ENCODE data around the gene FOXP4. TPM values are rescaled to one million over a fixed set of nuclear protein-coding genes. Genes with fewer than 3 reads are reported as not detected.

The FOXP4 gene
- total RNA-seq, 1 donor: 3.5 TPM

DNA sequence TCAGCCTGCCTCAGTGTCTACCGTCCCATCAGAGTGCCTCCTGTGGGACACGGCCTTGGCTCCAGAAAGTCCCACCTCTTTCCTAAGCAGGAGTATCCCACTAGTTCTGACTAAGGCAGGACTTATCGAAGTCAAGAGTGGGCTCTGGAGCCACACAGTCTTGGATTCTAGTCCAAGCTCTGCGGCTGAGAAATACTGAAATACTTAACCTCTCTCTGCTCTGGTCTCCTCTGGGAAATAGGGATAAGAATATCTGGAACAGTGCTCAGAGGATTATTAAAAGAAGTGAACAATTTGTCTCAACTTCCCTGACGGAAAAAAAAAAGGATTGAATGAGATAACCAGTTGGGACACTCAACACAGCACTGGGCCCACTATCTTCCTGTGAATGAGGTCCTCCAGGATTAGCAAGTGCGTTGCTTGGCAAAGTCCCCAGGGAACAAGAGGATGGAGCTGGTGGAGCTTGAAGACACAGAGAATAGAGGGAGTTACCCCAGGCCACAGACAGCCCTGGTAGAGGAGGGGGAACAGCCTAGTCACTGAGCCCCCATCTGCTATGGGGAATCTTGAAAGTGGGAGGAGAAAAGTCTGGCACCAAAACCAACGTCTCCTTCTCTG lies 34.6 kb upstream of the FOXP4 start:
- H3K27me3 ChIP-seq (ENCODE audit: insufficient read depth, low read length): peaks cover 10% of the 10 kb centered on the region
- H3K4me1 ChIP-seq (ENCODE audit: insufficient read depth, low read length): no peaks in the 10 kb centered on the region

DNA sequence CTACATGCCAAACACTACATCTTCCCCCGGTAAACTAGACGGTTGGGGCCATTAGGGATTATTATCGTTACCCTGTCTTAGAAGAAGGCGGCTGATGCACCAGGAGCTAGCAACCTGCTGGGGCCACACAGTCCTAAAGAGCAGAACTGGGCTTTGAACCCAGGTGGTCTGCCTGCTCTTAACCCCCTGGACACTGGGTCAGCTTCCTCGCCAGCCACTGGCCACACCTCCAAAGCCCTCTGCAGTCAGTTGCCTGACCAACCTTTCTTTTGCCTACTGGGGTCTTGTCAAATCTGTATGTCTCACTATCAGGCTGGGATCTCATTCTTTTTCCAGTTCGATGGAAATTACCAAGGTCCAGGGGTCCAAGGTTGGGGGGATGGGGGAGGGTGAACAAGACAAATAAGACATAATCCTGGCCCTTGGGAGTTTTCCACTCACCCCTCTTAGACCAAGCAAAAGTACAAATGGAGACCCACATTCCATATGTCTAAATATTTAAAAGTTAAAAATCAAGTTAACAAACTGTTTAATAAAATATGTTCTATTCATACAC lies 34.0 kb upstream of the FOXP4 start:
- Histone ChIP-seq H3K27me3 (ENCODE audit: insufficient read depth, low read length) (peaks cover 7% of the 10 kb centered on the region), H3K9me3 (ENCODE audit: low read depth, low read length) (no peaks in the 10 kb centered on the region)

More for the DNA sequence above, 34.6 kb upstream of the FOXP4 start:
- H3K9me3 ChIP-seq (ENCODE audit: low read depth, low read length): no peaks in the 10 kb centered on the region
- H3K4me3 ChIP-seq (ENCODE audit: low read length): no peak overlapping the region

DNA sequence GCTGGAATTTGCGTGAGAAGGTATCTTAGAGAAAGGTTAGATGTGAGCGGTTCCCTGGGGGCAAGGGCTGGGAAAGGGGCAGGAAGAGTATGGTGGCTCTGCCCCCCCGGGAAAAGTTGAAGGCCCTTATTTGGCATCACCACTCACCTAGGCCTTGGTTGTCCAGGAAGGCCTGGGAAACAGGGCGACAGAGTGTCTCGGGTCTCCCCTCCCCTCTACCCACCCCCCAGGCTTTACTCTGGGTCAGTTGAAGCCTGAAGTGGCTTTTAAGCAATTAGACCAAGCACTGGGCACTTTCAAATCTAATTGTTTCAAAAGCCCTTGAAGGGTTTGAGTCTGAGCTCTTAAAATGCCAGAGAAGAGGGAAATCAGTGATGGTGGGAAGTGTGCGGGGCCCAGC lies 30.2 kb upstream of the FOXP4 start:
- Histone ChIP-seq H3K9me3 (ENCODE audit: low read depth, low read length) (no peaks in the 10 kb centered on the region), H3K27me3 (ENCODE audit: insufficient read depth, low read length) (no peaks in the 10 kb centered on the region), H3K4me3 (ENCODE audit: low read length) (no peak overlapping the region), H3K4me1 (ENCODE audit: insufficient read depth, low read length) (no peaks in the 10 kb centered on the region)

More for the DNA sequence above, 34.0 kb upstream of the FOXP4 start:
- no peaks in the 10 kb centered on the region for H3K4me1 ChIP-seq (ENCODE audit: insufficient read depth, low read length)
- H3K4me3 ChIP-seq (ENCODE audit: low read length): no peak overlapping the region

DNA sequence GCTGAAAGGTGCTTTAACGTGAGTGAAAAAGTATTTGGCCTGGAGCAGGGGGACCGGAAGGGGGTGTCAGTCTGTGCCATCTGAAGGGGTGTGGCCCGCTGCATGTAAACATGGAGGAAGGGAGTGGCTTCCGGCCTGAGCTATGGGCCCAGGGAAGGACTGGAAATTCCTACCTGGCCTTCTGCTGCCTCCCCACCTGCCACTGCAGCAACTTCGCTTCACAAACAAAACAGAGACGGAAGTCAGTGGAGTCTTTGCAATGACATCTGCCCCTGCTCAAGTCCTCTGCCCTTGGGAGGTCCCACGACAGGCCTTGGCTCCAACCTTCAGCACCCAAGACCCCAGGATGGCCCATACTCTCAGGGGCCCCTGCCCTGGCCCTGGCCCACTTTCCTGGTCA lies 28.1 kb upstream of the FOXP4 start:
- Histone ChIP-seq H3K27me3 (ENCODE audit: insufficient read depth, low read length) (no peaks in the 10 kb centered on the region), H3K9me3 (ENCODE audit: low read depth, low read length) (no peaks in the 10 kb centered on the region), H3K4me1 (ENCODE audit: insufficient read depth, low read length) (no peaks in the 10 kb centered on the region), H3K4me3 (ENCODE audit: low read length) (no peak overlapping the region)

DNA sequence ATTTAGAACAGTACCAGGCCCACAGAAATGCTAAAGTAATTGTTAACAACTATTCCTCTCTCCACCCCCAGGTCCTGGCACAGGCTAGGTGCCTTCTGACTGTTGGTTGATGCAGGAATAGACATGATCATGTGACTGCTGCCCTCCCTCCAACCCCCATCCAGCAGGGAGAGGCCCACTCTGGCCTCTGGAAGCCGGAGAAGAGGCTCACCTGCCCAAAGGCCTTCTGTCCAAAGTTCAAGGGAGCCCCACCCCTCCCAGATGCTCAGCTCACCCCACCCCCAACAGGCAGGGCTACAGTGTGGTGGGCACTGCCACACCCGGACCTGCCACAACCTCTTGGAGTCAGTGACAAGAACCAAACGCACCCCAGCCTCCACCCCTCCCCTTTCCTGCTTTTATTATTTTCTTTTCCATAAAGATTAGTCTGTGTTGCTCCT lies 26.9 kb upstream of the FOXP4 start:
- H3K27me3 ChIP-seq (ENCODE audit: insufficient read depth, low read length): no peaks in the 10 kb centered on the region

GRCh38 chr6:41519745-41520699 lies 26.2 kb upstream of the FOXP4 start:
- no peaks in the 10 kb centered on the region for H3K4me1 ChIP-seq (ENCODE audit: insufficient read depth, low read length)
- no peak overlapping the region for H3K4me3 ChIP-seq (ENCODE audit: low read length)
- no peaks in the 10 kb centered on the region for H3K9me3 ChIP-seq (ENCODE audit: low read depth, low read length)
- H3K27me3 ChIP-seq (ENCODE audit: insufficient read depth, low read length): no peaks in the 10 kb centered on the region

More for the DNA sequence above, 26.9 kb upstream of the FOXP4 start:
- no peak overlapping the region for H3K4me3 ChIP-seq (ENCODE audit: low read length)
- H3K9me3 ChIP-seq (ENCODE audit: low read depth, low read length): no peaks in the 10 kb centered on the region
- H3K4me1 ChIP-seq (ENCODE audit: insufficient read depth, low read length): no peaks in the 10 kb centered on the region

DNA sequence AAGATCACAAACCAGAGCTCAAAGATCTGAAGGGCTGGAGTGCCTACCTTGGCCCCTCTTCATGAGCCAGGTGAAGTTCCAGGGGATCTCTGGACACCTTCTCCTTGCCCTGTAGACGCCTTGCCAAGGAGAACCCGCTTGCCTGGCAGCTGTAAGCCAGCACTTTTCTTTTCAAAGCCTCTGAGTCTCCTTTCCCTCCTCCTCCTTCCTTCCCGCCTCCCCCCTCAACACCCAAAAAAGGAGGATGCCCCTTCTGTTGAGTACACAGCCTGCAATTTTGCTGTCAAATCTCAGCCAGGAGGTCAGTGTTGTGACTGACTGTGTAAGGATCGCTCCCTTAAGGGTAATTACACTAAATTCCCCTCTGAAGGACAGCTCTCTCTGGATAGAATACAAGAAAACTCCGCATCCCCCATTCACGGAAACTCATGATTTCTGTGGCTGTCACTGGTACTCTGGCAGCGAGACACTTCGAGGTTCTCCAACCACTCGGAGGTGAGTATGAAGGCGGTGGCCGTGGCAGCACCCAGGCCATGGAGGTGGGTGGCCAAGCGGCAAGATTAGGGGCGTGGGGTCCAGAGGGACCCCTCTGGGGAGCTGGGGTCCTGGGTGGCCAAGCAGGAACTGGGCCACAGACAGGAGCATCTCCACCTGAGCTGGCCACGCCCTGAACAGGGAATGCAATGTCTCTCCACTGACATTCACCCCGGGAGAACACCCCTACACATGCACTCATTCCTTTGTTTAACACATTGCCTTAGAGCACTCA lies 23.2 kb upstream of the FOXP4 start:
- Histone ChIP-seq H3K4me3 (ENCODE audit: low read length) (no peak overlapping the region), H3K9me3 (ENCODE audit: low read depth, low read length) (no peaks in the 10 kb centered on the region), H3K4me1 (ENCODE audit: insufficient read depth, low read length) (no peaks in the 10 kb centered on the region), H3K27me3 (ENCODE audit: insufficient read depth, low read length) (no peaks in the 10 kb centered on the region)

DNA sequence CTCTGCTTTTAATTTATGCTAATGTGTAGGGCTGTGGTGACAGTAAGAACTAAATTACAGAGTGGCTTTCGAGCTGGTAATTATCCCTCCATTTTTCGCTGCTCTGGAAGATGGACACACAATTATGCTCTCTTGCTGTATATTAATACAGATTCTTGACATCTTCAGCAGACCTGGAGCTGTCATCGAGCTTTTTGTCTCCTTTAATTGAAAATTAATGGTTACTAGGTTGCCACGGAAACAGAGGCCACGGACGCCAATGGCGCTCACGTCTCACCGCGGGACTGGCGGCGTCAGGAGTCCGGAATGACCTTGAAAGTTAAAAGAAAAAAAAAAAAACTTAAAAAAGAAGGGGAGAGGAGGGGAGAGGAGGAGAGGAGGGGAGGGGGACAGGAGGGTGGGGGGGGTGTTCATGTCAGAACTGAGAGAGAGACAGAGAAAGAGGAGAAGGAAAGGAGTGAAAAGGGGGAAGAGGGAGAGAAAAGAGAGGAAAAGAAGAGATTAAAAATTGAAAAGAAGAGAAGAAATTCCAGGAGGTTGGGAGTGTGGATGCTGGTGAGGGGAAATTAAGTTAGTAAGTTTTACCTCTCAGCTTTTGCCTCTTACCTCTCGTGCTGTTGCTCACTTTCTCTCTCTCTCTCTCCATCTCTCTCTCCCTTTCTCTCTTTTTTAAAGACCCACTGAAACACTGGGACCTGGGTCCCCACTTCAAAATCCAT lies 22.1 kb upstream of the FOXP4 start:
- Histone ChIP-seq H3K9me3 (ENCODE audit: low read depth, low read length) (no peaks in the 10 kb centered on the region), H3K27me3 (ENCODE audit: insufficient read depth, low read length) (no peaks in the 10 kb centered on the region), H3K4me1 (ENCODE audit: insufficient read depth, low read length) (no peaks in the 10 kb centered on the region), H3K4me3 (ENCODE audit: low read length) (no peak overlapping the region)

DNA sequence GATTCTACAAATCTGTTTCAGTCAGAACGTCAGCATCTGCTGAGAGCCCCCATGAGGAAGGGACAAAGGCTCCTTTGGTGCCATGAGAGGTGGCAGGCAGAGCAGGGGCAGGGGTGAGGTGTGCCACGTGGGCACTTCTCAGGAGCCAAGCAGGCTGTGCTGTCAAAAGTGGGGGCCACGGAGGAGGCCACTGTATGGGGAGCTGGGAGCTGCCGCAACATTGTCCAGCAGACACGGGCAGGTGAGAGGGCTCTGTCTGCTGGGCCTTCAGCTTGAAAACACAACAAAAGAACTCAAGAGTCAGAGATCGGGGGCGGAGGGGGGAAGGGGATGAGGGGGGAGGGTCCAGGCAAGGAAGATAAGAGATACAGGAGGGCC lies 21.6 kb upstream of the FOXP4 start:
- Histone ChIP-seq H3K4me1 (ENCODE audit: insufficient read depth, low read length) (no peaks in the 10 kb centered on the region), H3K9me3 (ENCODE audit: low read depth, low read length) (no peaks in the 10 kb centered on the region)

DNA sequence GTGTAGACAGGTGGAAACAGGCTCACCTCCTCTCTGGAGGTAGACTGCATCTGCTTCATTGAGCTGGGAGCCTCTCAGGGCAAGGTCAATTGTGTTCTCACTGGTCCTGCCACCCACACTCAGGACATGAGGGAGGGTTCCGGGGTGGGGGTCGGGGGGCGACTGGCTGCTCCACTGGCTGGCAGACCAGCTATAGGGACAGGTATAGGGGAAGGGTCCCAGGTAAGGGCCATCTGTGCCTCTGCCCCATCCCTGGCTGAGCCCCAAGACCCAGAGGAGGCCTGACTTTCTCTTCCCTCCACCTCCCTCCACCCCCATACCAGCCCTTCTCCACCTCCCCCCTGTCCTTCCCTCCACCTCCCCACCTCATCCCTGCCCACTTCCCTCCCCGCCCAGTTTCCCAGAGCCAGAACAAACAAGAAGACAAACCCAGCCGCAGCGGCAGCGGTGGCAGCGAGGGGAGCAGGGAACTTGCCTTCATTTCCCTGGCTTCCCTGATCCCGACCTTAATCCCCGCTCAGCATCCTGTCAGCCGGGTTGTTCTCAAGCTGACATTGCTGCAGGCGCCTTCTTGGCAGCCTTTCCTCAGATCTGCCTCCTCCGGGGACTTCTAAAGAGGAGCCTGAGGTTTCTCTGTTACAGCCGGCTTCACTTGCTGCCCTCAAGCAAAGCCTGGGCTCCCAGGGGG lies 18.3 kb upstream of the FOXP4 start:
- H3K4me1 ChIP-seq (ENCODE audit: insufficient read depth, low read length): peaks cover 21% of the 10 kb centered on the region
- peaks cover 4% of the 10 kb centered on the region for H3K27me3 ChIP-seq (ENCODE audit: insufficient read depth, low read length)
- H3K4me3 ChIP-seq (ENCODE audit: low read length): no peak overlapping the region
- H3K9me3 ChIP-seq (ENCODE audit: low read depth, low read length): no peaks in the 10 kb centered on the region

More for the DNA sequence above, 21.6 kb upstream of the FOXP4 start:
- Histone ChIP-seq H3K4me3 (ENCODE audit: low read length) (no peak overlapping the region), H3K27me3 (ENCODE audit: insufficient read depth, low read length) (peaks cover 4% of the 10 kb centered on the region)

GRCh38 chr6:41528409-41528963 lies 17.7 kb upstream of the FOXP4 start:
- H3K27me3 ChIP-seq (ENCODE audit: insufficient read depth, low read length): peaks cover 4% of the 10 kb centered on the region
- peaks cover 26% of the 10 kb centered on the region for H3K4me1 ChIP-seq (ENCODE audit: insufficient read depth, low read length)
- H3K4me3 ChIP-seq (ENCODE audit: low read length): no peak overlapping the region
- no peaks in the 10 kb centered on the region for H3K9me3 ChIP-seq (ENCODE audit: low read depth, low read length)

DNA sequence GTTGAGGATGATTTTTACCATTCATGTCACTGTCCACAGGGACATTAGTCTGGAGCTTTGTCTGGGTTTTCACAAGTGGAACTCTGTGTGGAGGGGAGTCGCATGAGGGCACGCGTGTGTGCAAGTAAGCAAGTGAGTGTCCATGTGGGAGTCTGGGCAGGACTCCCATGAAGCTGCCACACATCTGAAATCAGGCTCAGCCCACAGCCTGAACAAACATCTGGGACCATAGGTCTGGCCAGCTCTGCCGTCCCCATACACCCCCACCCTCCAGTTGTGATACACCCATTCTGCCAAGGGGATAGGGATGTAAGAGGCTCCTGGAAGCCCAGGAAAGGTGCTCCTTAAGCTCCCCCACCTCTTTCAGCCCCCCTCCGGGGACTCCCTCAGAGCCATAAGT lies 17.1 kb upstream of the FOXP4 start:
- Histone ChIP-seq H3K27me3 (ENCODE audit: insufficient read depth, low read length) (peaks cover 4% of the 10 kb centered on the region), H3K4me1 (ENCODE audit: insufficient read depth, low read length) (peaks cover 26% of the 10 kb centered on the region)

DNA sequence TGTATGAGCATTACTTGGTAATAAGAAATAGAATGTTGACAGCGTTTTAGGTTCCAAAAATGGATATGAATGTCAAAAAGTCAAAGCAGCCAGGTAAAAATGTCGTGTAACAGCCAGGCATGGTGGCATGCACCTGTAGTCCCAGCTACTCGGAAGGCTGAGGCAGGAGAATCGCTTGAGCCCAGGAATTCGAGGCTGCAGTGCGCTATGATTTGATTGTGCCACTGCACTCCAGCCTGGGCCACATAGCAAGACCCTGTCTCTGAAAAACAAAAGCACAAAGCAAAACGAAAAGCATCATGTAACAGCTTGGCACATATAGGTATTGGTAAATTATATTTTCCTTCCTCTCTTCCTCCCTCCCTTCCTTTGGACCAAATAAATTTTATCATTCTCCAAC lies 16.2 kb upstream of the FOXP4 start:
- peaks cover 26% of the 10 kb centered on the region for H3K4me1 ChIP-seq (ENCODE audit: insufficient read depth, low read length)
- no peaks in the 10 kb centered on the region for H3K9me3 ChIP-seq (ENCODE audit: low read depth, low read length)
- no peak overlapping the region for H3K4me3 ChIP-seq (ENCODE audit: low read length)
- H3K27me3 ChIP-seq (ENCODE audit: insufficient read depth, low read length): peaks cover 4% of the 10 kb centered on the region

More for the DNA sequence above, 17.1 kb upstream of the FOXP4 start:
- Histone ChIP-seq H3K4me3 (ENCODE audit: low read length) (no peak overlapping the region), H3K9me3 (ENCODE audit: low read depth, low read length) (no peaks in the 10 kb centered on the region)

All from mononuclear cell (primary cell).